A549 (cell line): ENCODE results near the gene NCLN. TPM values are rescaled to one million over a fixed set of nuclear protein-coding genes. Genes with fewer than 3 reads are reported as not detected.

Source experiments
- ATAC-seq, 2 experiments: fragments of 200-7000 bp in 1 of 2; fragments of >200 bp in 1 of 2; cut with Nextera tagmentation in 1 of 2; cut with Tn5 transposase in 1 of 2; 3 replicates each; pipeline versions ENCODE4 v1.8.0 to v1.9.1; 2018 to 2020; ENCODE audit warnings: mild to moderate bottlenecking in 1 of 2, moderate library complexity in 1 of 2
- CTCF ChIA-PET: fragments of 300-600 bp; sonication (Branson Sonifier 250); formaldehyde crosslinking; extraction: SDS; loops from one replicate; lab custom pipeline; 2021; ENCODE audit warnings: antibody characterized with exemption, inconsistent platforms; lab: Yijun Ruan, JAX
- POLR2A ChIA-PET: fragments of 350-600 bp; formaldehyde crosslinking; extraction: SDS; loops from one replicate; lab custom pipeline; 2021; ENCODE audit warnings: antibody characterized with exemption, inconsistent platforms; lab: Yijun Ruan, JAX
- DNase-seq, 2 experiments: peaks; one replicate each; pipeline versions ENCODE4 v3.0.0 to v3.0.0-alpha.2; 2011 to 2016; ENCODE audit warnings: low read depth in 1 of 2, low spot score in 1 of 2
- FAIRE-seq: peaks from 2 replicates; lab custom pipeline; 2011; peaks lifted over from hg19 to GRCh38; lab: Jason Lieb, UNC
- H3K27ac ChIP-seq, 2 experiments: fragments of >200 bp; sonication (Bioruptor Twin); formaldehyde crosslinking; 3 replicates each; pipeline ENCODE4 v1.5.1; 2016 to 2017
- H3K4me1 ChIP-seq: fragments of >200 bp; sonication (Bioruptor Twin); formaldehyde crosslinking; 3 replicates; pipeline ENCODE4 v1.6.1; 2016
- H3K4me2 ChIP-seq: fragments of >200 bp; sonication (Bioruptor Twin); formaldehyde crosslinking; 3 replicates; pipeline ENCODE4 v1.6.1; 2016
- H3K4me3 ChIP-seq: fragments of >200 bp; sonication (Bioruptor Twin); formaldehyde crosslinking; 3 replicates; pipeline ENCODE4 v1.5.1; 2016
- H3K9me3 ChIP-seq: fragments of >200 bp; sonication (Bioruptor Twin); formaldehyde crosslinking; 3 replicates; pipeline ENCODE4 v1.6.1; 2016
- BHLHE40 ChIP-seq: IDR thresholded peaks from 2 replicates; pipeline ENCODE4 v1.6.1; 2012; ENCODE audit warnings: low read depth, low read length, inconsistent platforms
- CBX2 ChIP-seq: fragments of 200-600 bp; sonication (generic); IDR thresholded peaks from 2 replicates; pipeline ENCODE4 v1.6.1; 2016; ENCODE audit warnings: low read depth, mild to moderate bottlenecking, borderline replicate concordance
- CBX8 ChIP-seq: fragments of 200-600 bp; sonication (generic); IDR thresholded peaks from 2 replicates; pipeline ENCODE4 v1.6.1; 2016
- CHD2 ChIP-seq: fragments of 150-350 bp; IDR thresholded peaks from 2 replicates; pipeline ENCODE4 v1.6.1; 2014; ENCODE audit warnings: low read length; ENCODE audit not compliant: partially characterized antibody
- CHD4 ChIP-seq: fragments of 200-600 bp; sonication (generic); IDR thresholded peaks from 2 replicates; pipeline ENCODE4 v1.6.1; 2016; ENCODE audit warnings: antibody characterized with exemption, mild to moderate bottlenecking, borderline replicate concordance
- FOSB ChIP-seq: fragments of 250-450 bp; sonication (Bioruptor Pico); IDR thresholded peaks from 2 replicates; pipeline ENCODE4 v1.5.0; 2020; ENCODE audit warnings: mild to moderate bottlenecking, moderate library complexity
- GATA3 ChIP-seq: IDR thresholded peaks from 2 replicates; pipeline ENCODE4 v1.6.1; 2012; ENCODE audit warnings: borderline replicate concordance
- HOXA7 ChIP-seq: fragments of 250-450 bp; sonication (Bioruptor Pico); IDR thresholded peaks from 2 replicates; pipeline ENCODE4 v1.5.0; 2020; ENCODE audit warnings: mild to moderate bottlenecking, moderate library complexity
- HOXB13 ChIP-seq: fragments of 250-450 bp; sonication (Bioruptor Pico); IDR thresholded peaks from 2 replicates; pipeline ENCODE4 v1.5.0; 2020; ENCODE audit warnings: low read depth, mild to moderate bottlenecking, moderate library complexity
- HOXB5 ChIP-seq: fragments of 250-450 bp; sonication (Bioruptor Pico); IDR thresholded peaks from 2 replicates; pipeline ENCODE4 v1.5.0; 2020; ENCODE audit warnings: mild to moderate bottlenecking, moderate library complexity
- JUN ChIP-seq, 2 experiments: fragments of >200 bp; sonication (Bioruptor Twin); formaldehyde crosslinking; IDR thresholded peaks; 2 replicates in 1 of 2; 3 replicates in 1 of 2; pipeline ENCODE4 v1.6.1; 2016 to 2017
- JUNB ChIP-seq: fragments of >200 bp; sonication (Bioruptor Twin); formaldehyde crosslinking; IDR thresholded peaks from 2 replicates; pipeline ENCODE4 v1.6.1; 2016
- KDM1A ChIP-seq: fragments of 200-600 bp; sonication (generic); IDR thresholded peaks from 2 replicates; pipeline ENCODE4 v1.6.1; 2016; ENCODE audit warnings: low read depth, mild to moderate bottlenecking
- MAFK ChIP-seq: fragments of 450-650 bp; IDR thresholded peaks from 2 replicates; pipeline ENCODE4 v1.6.1; 2014; ENCODE audit not compliant: partially characterized antibody
- MAZ ChIP-seq: fragments of 150-350 bp; IDR thresholded peaks from 2 replicates; pipeline ENCODE4 v1.6.1; 2014; ENCODE audit warnings: antibody characterized with exemption, low read depth, low read length, borderline replicate concordance
- NFE2L2 ChIP-seq: fragments of 150-350 bp; conservative IDR thresholded peaks from 2 replicates; pipeline ENCODE4 v1.6.1; 2014; ENCODE audit warnings: low read length
- PHF8 ChIP-seq: fragments of 200-600 bp; sonication (generic); IDR thresholded peaks from 2 replicates; pipeline ENCODE4 v1.6.1; 2016; ENCODE audit warnings: low read depth, mild to moderate bottlenecking, antibody characterized with exemption, moderate library complexity, borderline replicate concordance
- POLR2A ChIP-seq: IDR thresholded peaks from 2 replicates; pipeline ENCODE4 v1.6.1; 2012; ENCODE audit warnings: mild to moderate bottlenecking, low read length
- POLR2AphosphoS2 ChIP-seq: conservative IDR thresholded peaks from 2 replicates; pipeline ENCODE4 v1.6.1; 2012; ENCODE audit warnings: low read length, improper control_type of control experiment, inconsistent platforms
- RAD21 ChIP-seq, 2 experiments: fragments of >200 bp in 1 of 2; sonication (Bioruptor Twin) in 1 of 2; formaldehyde crosslinking in 1 of 2; IDR thresholded peaks in 1 of 2; conservative IDR thresholded peaks in 1 of 2; 2 replicates in 1 of 2; 3 replicates in 1 of 2; pipeline ENCODE4 v1.6.1; 2012 to 2018; ENCODE audit warnings: inconsistent platforms in 1 of 2
- RARB ChIP-seq: fragments of 250-450 bp; sonication (Bioruptor Pico); IDR thresholded peaks from 2 replicates; pipeline ENCODE4 v1.8.0; 2021; ENCODE audit warnings: mild to moderate bottlenecking, moderate library complexity
- ZC3H11A ChIP-seq: fragments of 450-650 bp; IDR thresholded peaks from 2 replicates; pipeline ENCODE4 v1.6.1; 2014; ENCODE audit warnings: antibody characterized with exemption, mild to moderate bottlenecking
- ZFP36 ChIP-seq: fragments of 450-650 bp; IDR thresholded peaks from 2 replicates; pipeline ENCODE4 v1.6.1; 2014; ENCODE audit warnings: borderline replicate concordance; ENCODE audit not compliant: partially characterized antibody
- ZNF302 ChIP-seq: fragments of 250-450 bp; sonication (Bioruptor Pico); IDR thresholded peaks from 2 replicates; pipeline ENCODE4 v1.9.0; 2021; ENCODE audit warnings: inconsistent platforms, mild to moderate bottlenecking, moderate library complexity
- ZSCAN20 ChIP-seq: fragments of 250-450 bp; sonication (Bioruptor Pico); IDR thresholded peaks from 2 replicates; pipeline ENCODE4 v1.8.0; 2022; ENCODE audit warnings: mild to moderate bottlenecking, moderate library complexity
- WGBS: methylation state at CpG from one replicate; pipeline ENCODE4 v1.1.6; 2017; ENCODE audit errors: missing lambda C conversion rate; 5-methylcytosine and 5-hydroxymethylcytosine counted together
- polyA plus RNA-seq, 4 experiments: library from polyadenylated mRNA; depleted of rRNA in 3 of 4; stranded (reverse); fragments of >200 nt; fragmentation: RNase III in 1 of 4; extraction: RNeasy Plus Mini Kit Qiagen cat#74134 plus additional on column Dnase treatment in 1 of 4; gene quantifications; 2 replicates in 3 of 4; 3 replicates in 1 of 4; pipeline ENCODE4 v1.2.3, GENCODE V29; 2011 to 2017
- TF ChIP-seq, protein P1 (sequence below): IDR thresholded peaks from 2 replicates; pipeline ENCODE4 v1.6.1; 2012
- TF ChIP-seq, protein P2 (sequence below): fragments of 150-350 bp; IDR thresholded peaks from 2 replicates; pipeline ENCODE4 v1.6.1; 2014; ENCODE audit warnings: low read depth, mild to moderate bottlenecking, low read length
- TF ChIP-seq, protein P3 (sequence below): fragments of 450-650 bp; IDR thresholded peaks from 2 replicates; pipeline ENCODE4 v1.6.1; 2014; ENCODE audit warnings: antibody characterized with exemption

The NCLN gene
- polyA plus RNA-seq, 2 of the 4 experiments (the other 2 are of a cell fraction): 22.8 to 58.5 TPM

DNA sequence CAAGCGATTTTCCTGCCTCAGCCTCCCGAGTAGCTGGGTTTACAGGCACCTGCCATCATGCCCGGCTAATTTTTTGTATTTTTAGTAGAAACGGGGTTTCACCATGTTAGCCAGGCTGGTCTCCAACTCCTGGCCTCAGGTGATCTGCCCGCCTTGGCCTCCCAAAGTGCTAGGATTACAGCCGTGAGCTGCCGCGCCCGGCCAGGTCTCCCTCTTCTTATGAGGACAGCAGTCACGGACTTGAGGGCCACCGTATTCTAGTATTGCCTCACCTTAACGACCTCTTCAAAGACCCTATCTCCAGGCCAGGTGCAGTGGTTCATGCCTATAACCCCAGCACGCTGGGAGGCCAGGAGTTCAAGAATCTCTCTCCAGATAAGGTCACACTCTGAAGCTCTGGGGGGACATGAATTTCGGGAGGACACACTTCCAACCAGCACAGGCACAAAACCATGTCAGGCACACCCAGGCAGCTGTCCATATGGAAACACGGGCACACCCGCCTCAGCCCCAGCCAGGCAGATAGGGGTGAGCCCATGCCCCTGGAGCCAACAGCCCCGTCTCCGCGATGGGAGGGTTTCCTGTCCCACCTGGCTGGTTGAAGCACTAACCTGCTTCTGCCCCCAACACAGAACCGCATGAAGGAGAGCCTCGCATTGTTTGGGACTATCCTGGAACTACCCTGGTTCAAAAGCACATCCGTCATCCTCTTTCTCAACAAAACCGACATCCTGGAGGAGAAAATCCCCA is 28.5 kb upstream of the NCLN start (continued):
- TF ChIP-seq CHD2 (no peak), ZC3H11A (no peak), FOSB (CRISPR knock-in tag) (no peak)

DNA sequence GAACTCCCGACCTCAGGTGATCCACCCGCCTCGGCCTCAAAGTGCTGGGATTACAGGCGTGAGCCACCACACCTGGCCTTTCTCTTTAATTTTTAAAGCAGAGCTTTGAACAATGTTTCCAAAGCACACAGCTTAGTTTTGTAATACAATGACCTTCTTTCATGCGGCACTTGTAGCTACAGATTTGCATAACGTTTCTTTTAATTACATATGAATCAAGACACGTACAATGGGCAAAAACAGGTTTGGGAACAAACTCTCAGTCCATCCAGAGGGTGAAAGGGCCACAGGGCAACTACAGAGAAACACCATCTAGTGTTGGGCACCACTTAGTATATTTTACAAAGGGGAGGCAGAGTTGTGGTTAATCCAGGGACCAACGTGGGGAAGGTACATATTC is 26.2 kb upstream of the NCLN start:
- no peak overlapping the region for H3K4me3 ChIP-seq
- H3K9me3 ChIP-seq: no peaks in the 10 kb centered on the region
- no peak for FAIRE-seq
- H3K4me1 ChIP-seq: peaks cover 20% of the 10 kb centered on the region
- POLR2A ChIA-PET: no interaction called here
- H3K4me2 ChIP-seq: no peak overlapping the region
- WGBS: 85% methylated on average over 8 of the region's 8 CpGs
- no peak for ATAC-seq
- no peak for DNase-seq
- CTCF ChIA-PET: interaction anchor here (0.6 to 11.0 kb wide), 10 partner anchors 15 to 209 kb away, joined by 3 to 164 read pairs (median 4); no protein-coding TSS in a partner anchor
- no peak overlapping the region for H3K27ac ChIP-seq
- TF ChIP-seq CHD4 (no peak), MAZ (no peak), ZSCAN20 (CRISPR knock-in tag) (no peak), ZFP36 (no peak), POLR2A (no peak), HOXA7 (CRISPR knock-in tag) (no peak), CHD2 (no peak), MAFK (no peak), CBX8 (no peak), RAD21 (conservative IDR thresholded peaks at IDR 0.05 in 1 of 2, IDR thresholded peaks at IDR 0.05 in 1 of 2) (no peak), ZNF302 (CRISPR knock-in tag) (no peak), JUN (IDR thresholded peaks at IDR 0.05) (no peak)
- TF ChIP-seq, protein P1, sequence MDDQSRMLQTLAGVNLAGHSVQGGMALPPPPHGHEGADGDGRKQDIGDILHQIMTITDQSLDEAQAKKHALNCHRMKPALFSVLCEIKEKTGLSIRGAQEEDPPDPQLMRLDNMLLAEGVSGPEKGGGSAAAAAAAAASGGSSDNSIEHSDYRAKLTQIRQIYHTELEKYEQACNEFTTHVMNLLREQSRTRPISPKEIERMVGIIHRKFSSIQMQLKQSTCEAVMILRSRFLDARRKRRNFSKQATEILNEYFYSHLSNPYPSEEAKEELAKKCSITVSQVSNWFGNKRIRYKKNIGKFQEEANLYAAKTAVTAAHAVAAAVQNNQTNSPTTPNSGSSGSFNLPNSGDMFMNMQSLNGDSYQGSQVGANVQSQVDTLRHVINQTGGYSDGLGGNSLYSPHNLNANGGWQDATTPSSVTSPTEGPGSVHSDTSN: no peak
- TF ChIP-seq, protein P2, sequence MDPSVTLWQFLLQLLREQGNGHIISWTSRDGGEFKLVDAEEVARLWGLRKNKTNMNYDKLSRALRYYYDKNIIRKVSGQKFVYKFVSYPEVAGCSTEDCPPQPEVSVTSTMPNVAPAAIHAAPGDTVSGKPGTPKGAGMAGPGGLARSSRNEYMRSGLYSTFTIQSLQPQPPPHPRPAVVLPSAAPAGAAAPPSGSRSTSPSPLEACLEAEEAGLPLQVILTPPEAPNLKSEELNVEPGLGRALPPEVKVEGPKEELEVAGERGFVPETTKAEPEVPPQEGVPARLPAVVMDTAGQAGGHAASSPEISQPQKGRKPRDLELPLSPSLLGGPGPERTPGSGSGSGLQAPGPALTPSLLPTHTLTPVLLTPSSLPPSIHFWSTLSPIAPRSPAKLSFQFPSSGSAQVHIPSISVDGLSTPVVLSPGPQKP: no peak
- TF ChIP-seq, protein P3, sequence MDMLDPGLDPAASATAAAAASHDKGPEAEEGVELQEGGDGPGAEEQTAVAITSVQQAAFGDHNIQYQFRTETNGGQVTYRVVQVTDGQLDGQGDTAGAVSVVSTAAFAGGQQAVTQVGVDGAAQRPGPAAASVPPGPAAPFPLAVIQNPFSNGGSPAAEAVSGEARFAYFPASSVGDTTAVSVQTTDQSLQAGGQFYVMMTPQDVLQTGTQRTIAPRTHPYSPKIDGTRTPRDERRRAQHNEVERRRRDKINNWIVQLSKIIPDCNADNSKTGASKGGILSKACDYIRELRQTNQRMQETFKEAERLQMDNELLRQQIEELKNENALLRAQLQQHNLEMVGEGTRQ: no peak

DNA sequence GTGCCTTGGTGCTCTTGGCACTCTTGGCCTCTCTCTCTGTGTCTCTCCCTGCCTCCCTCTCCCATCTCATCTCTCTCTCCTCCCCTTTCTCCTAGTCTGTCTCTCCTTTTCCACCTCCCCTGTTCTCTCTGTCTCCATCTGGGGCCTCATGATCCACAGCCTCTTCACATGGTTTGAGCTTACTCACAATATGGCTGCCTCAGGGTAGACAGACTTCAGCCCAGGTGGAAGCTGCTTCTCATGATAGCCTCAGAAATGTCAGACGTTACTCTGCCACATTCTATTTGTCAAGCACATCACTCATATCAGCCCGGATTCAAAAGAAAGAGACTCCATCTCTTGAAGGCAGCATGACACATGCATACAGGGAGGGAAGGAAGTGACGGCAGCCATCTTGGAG is 25.5 kb upstream of the NCLN start:
- Histone ChIP-seq H3K27ac (no peak overlapping the region), H3K4me2 (no peak overlapping the region), H3K4me1 (peaks cover 15% of the 10 kb centered on the region), H3K4me3 (no peak overlapping the region), H3K9me3 (no peaks in the 10 kb centered on the region)
- ChIA-PET CTCF (interaction anchor here (0.8 to 11.0 kb wide), 8 partner anchors 16 to 209 kb away, joined by 3 to 164 read pairs (median 8); no protein-coding TSS in a partner anchor), POLR2A (interaction anchor here (0.7 kb wide), 1 partner anchor 200 kb away, joined by 4 read pairs; no protein-coding TSS in a partner anchor)
- ATAC-seq (no peak), DNase-seq (no peak), FAIRE-seq (no peak)
- TF ChIP-seq ZNF302 (CRISPR knock-in tag): no peak
- no peak for TF ChIP-seq CBX2
- TF ChIP-seq MAZ: no peak
- no peak for TF ChIP-seq HOXB5 (CRISPR knock-in tag)
- TF ChIP-seq ZFP36: no peak
- no peak for TF ChIP-seq NFE2L2
- TF ChIP-seq POLR2AphosphoS2: no peak
- TF ChIP-seq, protein P3: no peak
- no peak for TF ChIP-seq PHF8
- no peak for TF ChIP-seq JUNB
- no peak for TF ChIP-seq HOXB13 (CRISPR knock-in tag)
- TF ChIP-seq, protein P1: no peak
- TF ChIP-seq KDM1A: no peak
- no peak for TF ChIP-seq RARB (CRISPR knock-in tag)
- no peak for TF ChIP-seq BHLHE40
- no peak for TF ChIP-seq GATA3
- WGBS: 90% methylated on average over 3 of the region's 3 CpGs
